NCI-H82 treated with DMSO at 0.1 percent for 48 hours (cell line): Measurements from ENCODE around the gene ARHGAP15.

Experiments
- DNase-seq: peaks from one replicate; lab custom pipeline; 2025; ENCODE audit not compliant: unreplicated experiment; lab: John Stamatoyannopoulos, UW

Gene ARHGAP15

GRCh38 chr2:143334837-143335236 lies 205.6 kb downstream of the ARHGAP15 start:
- DNase-seq = no peak

- no peak for DNase-seq
Measured at GRCh38 chr2:143336719-143337210, 207.5 kb downstream of the ARHGAP15 start.

- DNase-seq = no peak
Measured at GRCh38 chr2:143341478-143341877, 212.3 kb downstream of the ARHGAP15 start.

GRCh38 chr2:143344780-143345179 lies 215.6 kb downstream of the ARHGAP15 start:
- no peak for DNase-seq

GRCh38 chr2:143345887-143346787 lies 216.9 kb downstream of the ARHGAP15 start:
- no peak for DNase-seq

- DNase-seq = no peak
Measured at GRCh38 chr2:143347271-143347695, 218.1 kb downstream of the ARHGAP15 start.

GRCh38 chr2:143347901-143348414 lies 218.7 kb downstream of the ARHGAP15 start:
- no peak for DNase-seq

- DNase-seq = no peak
Measured at GRCh38 chr2:143354050-143354750, 225.0 kb downstream of the ARHGAP15 start.

- DNase-seq = no peak
Measured at GRCh38 chr2:143355870-143356269, 226.7 kb downstream of the ARHGAP15 start.

- no peak for DNase-seq
Measured at GRCh38 chr2:143356336-143356735, 227.1 kb downstream of the ARHGAP15 start.

GRCh38 chr2:143356736-143357446 lies 227.7 kb downstream of the ARHGAP15 start:
- peak; percentile 44 for DNase-seq

- DNase-seq = peak; percentile 94
Measured at GRCh38 chr2:143357966-143358365, 228.7 kb downstream of the ARHGAP15 start.

- no peak for DNase-seq
Measured at GRCh38 chr2:143361346-143361745, 232.1 kb downstream of the ARHGAP15 start.

GRCh38 chr2:143371616-143372015 lies 242.4 kb downstream of the ARHGAP15 start:
- DNase-seq = no peak

GRCh38 chr2:143375384-143375880 lies 246.2 kb downstream of the ARHGAP15 start:
- DNase-seq = no peak

- DNase-seq = no peak
Measured at GRCh38 chr2:143378996-143379395, 249.8 kb downstream of the ARHGAP15 start.

GRCh38 chr2:143379955-143380354 lies 250.7 kb downstream of the ARHGAP15 start:
- peak; percentile 35 for DNase-seq

GRCh38 chr2:143382573-143382972 lies 253.4 kb downstream of the ARHGAP15 start:
- DNase-seq = no peak

- no peak for DNase-seq
Measured at GRCh38 chr2:143383016-143383415, 253.8 kb downstream of the ARHGAP15 start.

- DNase-seq = no peak
Measured at GRCh38 chr2:143384111-143384510, 254.9 kb downstream of the ARHGAP15 start.

- peak; percentile 75 for DNase-seq
Measured at GRCh38 chr2:143390171-143390570, 261.0 kb downstream of the ARHGAP15 start.
